Left lung (tissue), 10 donors: Measurements from ENCODE around the gene GFRA4. TPM values are rescaled to one million over a fixed set of nuclear protein-coding genes. Genes with fewer than 3 reads are reported as not detected.

Experiments used
- ATAC-seq: fragments of 200-7000 bp; cut with Tn5 transposase; one replicate; pipeline ENCODE4 v1.9.1; 2020; ENCODE audit warnings: moderate library complexity
- DNase-seq, 4 donors: peaks; one replicate each; pipeline ENCODE4 v3.0.0-alpha.2; 2013 to 2020
- H3K27ac ChIP-seq, 2 donors: fragments of 200-600 bp; sonication (generic) in 1 of 2; one replicate each; pipeline versions ENCODE4 v1.5.0 to v1.8.0; 2020 to 2021
- H3K27me3 ChIP-seq, 2 donors: fragments of 200-600 bp; sonication (generic) in 1 of 2; one replicate each; pipeline versions ENCODE4 v1.5.0 to v1.8.0; 2020 to 2021
- H3K36me3 ChIP-seq, 2 donors: fragments of 200-600 bp; sonication (generic) in 1 of 2; one replicate each; pipeline versions ENCODE4 v1.5.0 to v1.8.0; 2020 to 2021
- H3K4me1 ChIP-seq, 2 donors: fragments of 200-600 bp; one replicate each; pipeline ENCODE4 v1.8.0; 2021
- H3K4me3 ChIP-seq, 2 donors: fragments of 200-600 bp; sonication (generic) in 1 of 2; one replicate each; pipeline versions ENCODE4 v1.5.0 to v1.8.0; 2020 to 2021; ENCODE audit warnings: mild to moderate bottlenecking in 1 of 2
- H3K9me3 ChIP-seq, 2 donors: fragments of 200-600 bp; sonication (generic) in 1 of 2; one replicate each; pipeline versions ENCODE4 v1.5.0 to v1.8.0; 2020 to 2021
- CTCF ChIP-seq, 2 donors: fragments of 200-600 bp; sonication (generic) in 1 of 2; IDR thresholded peaks; one replicate each; pipeline versions ENCODE4 v1.5.0 to v1.8.0; 2021; ENCODE audit warnings: antibody characterized with exemption in 2 of 2
- intact Hi-C, 2 donors: fragments of 100-400 bp; cut with DNase I; formaldehyde crosslinking; loops; one replicate each; pipeline versions ENCODE4 v1.11.2 to v1.14.2; 2022
- polyA plus RNA-seq, 6 donors: library from polyadenylated mRNA; unstranded; fragments of 120-200 nt; gene quantifications; one replicate each; pipeline ENCODE4 v1.2.1, GENCODE V29; 2013; ENCODE audit not compliant: insufficient read length in 6 of 6
- total RNA-seq, 2 donors: library from RNA; stranded (reverse); fragmentation: NEBNext Ultra II Directional; extraction: Animal tissue kit (Norgen Biotek cat#: 25700); gene quantifications; one replicate each; pipeline ENCODE4 v1.2.1, GENCODE V29; 2021
- donor health status: DM: no; HTN: yes; CAD: no.
- donor health status: DM: no; HTN: no; CAD: no.

Gene GFRA4
- total and polyA plus RNA-seq, 8 donors = not detected

GRCh38 chr20:3673221-3674070 is 10.2 kb upstream of the GFRA4 start:
- H3K4me3 ChIP-seq = no peak overlapping the region
- no peak for TF ChIP-seq CTCF (IDR thresholded peaks at IDR 0.05)
- peaks cover 2 to 20% of the 10 kb centered on the region in 2 donors for H3K4me1 ChIP-seq
- peaks cover 36 to 83% of the 10 kb centered on the region in 2 donors for H3K27me3 ChIP-seq
- H3K36me3 ChIP-seq = no peaks in the 10 kb centered on the region
- intact Hi-C loops = no loop called here
- H3K9me3 ChIP-seq = no peaks in the 10 kb centered on the region
- ATAC-seq (no peak), DNase-seq (no peak)
- no peak overlapping the region for H3K27ac ChIP-seq

- no peak overlapping the region for H3K4me3 ChIP-seq
- TF ChIP-seq CTCF (IDR thresholded peaks at IDR 0.05) = no peak
- H3K4me1 ChIP-seq = peaks cover 2 to 20% of the 10 kb centered on the region in 2 donors
- H3K27me3 ChIP-seq = peaks cover 36 to 83% of the 10 kb centered on the region in 2 donors
- H3K27ac ChIP-seq = no peak overlapping the region
- intact Hi-C loops = no loop called here
- DNase-seq = no peak
- ATAC-seq = no peak
- no peaks in the 10 kb centered on the region for H3K36me3 ChIP-seq
- H3K9me3 ChIP-seq = no peaks in the 10 kb centered on the region
Measured at GRCh38 chr20:3672547-3673171, 9.5 kb upstream of the GFRA4 start.

- H3K27me3 ChIP-seq = peaks cover 36 to 82% of the 10 kb centered on the region in 2 donors
Measured at GRCh38 chr20:3671986-3672546, 8.9 kb upstream of the GFRA4 start.

GRCh38 chr20:3670945-3671344 is 7.7 kb upstream of the GFRA4 start:
- DNase-seq = no peak

More at GRCh38 chr20:3671986-3672546, 8.9 kb upstream of the GFRA4 start:
- TF ChIP-seq CTCF (IDR thresholded peaks at IDR 0.05) = no peak
- DNase-seq (no peak), ATAC-seq (no peak)
- peaks cover 2 to 20% of the 10 kb centered on the region in 2 donors for H3K4me1 ChIP-seq
- intact Hi-C loops = no loop called here
- H3K9me3 ChIP-seq = no peaks in the 10 kb centered on the region
- no peaks in the 10 kb centered on the region for H3K36me3 ChIP-seq
- no peak overlapping the region for H3K27ac ChIP-seq
- H3K4me3 ChIP-seq = no peak overlapping the region

More at GRCh38 chr20:3670945-3671344, 7.7 kb upstream of the GFRA4 start:
- peaks cover 31 to 82% of the 10 kb centered on the region in 2 donors for H3K27me3 ChIP-seq
- no peaks in the 10 kb centered on the region for H3K36me3 ChIP-seq
- no peak for ATAC-seq
- H3K4me3 ChIP-seq = no peak overlapping the region
- peaks cover 2 to 14% of the 10 kb centered on the region in 2 donors for H3K4me1 ChIP-seq
- TF ChIP-seq CTCF (IDR thresholded peaks at IDR 0.05) = no peak
- H3K9me3 ChIP-seq = no peaks in the 10 kb centered on the region
- intact Hi-C loops = no loop called here
- H3K27ac ChIP-seq = no peak overlapping the region
